Common myeloid progenitor, CD34-positive (primary cell): Measurements from ENCODE around the gene PNRC1. TPM values are rescaled to one million over a fixed set of nuclear protein-coding genes. Genes with fewer than 3 reads are reported as not detected.
"Not testable (repeated sequence)": the region's sequence is repeated elsewhere in the genome, so short reads cannot be mapped to it uniquely, and the experiment has no call there.

Experiments used
- CTCF ChIA-PET: fragments of 350-600 bp; sonication (Branson Sonifier 250); formaldehyde crosslinking; loops from one replicate; lab custom pipeline; 2021; ENCODE audit warnings: antibody characterized with exemption; lab: Charles Lee
- POLR2A ChIA-PET: fragments of 350-600 bp; sonication (Branson Sonifier 250); formaldehyde crosslinking; loops from one replicate; lab custom pipeline; 2021; ENCODE audit warnings: antibody characterized with exemption; lab: Charles Lee
- DNase-seq, 3 donors: peaks; one replicate each; pipeline versions ENCODE4 v3.0.0 to v3.0.0-alpha.2; 2013
- H3K27ac ChIP-seq, 2 experiments: 1 replicate in 1 of 2; 2 replicates in 1 of 2; pipeline ENCODE4 v1.7.0; 2013; ENCODE audit warnings: inconsistent platforms in 2 of 2, low read length in 2 of 2, mild to moderate bottlenecking in 2 of 2, low read depth in 1 of 2, moderate library complexity in 1 of 2; ENCODE audit not compliant: severe bottlenecking in 2 of 2, insufficient read depth in 1 of 2, poor library complexity in 1 of 2
- H3K27me3 ChIP-seq, 5 experiments: replicated peaks in 2 of 5; 1 replicate in 3 of 5; 2 replicates in 2 of 5; pipeline versions ENCODE4 v1.6.1 to v1.7.0; 2013; ENCODE audit warnings: low read length in 4 of 5, mild to moderate bottlenecking in 2 of 5, moderate library complexity in 2 of 5, inconsistent platforms in 1 of 5; ENCODE audit not compliant: insufficient read depth in 5 of 5, control insufficient read depth in 4 of 5
- H3K36me3 ChIP-seq, 4 experiments: 1 replicate in 2 of 4; 2 replicates in 2 of 4; pipeline versions ENCODE4 v1.6.1 to v1.7.0; 2013; ENCODE audit warnings: low read length in 3 of 4, control low read depth in 1 of 4, mild to moderate bottlenecking in 1 of 4; ENCODE audit not compliant: control insufficient read depth in 4 of 4, insufficient read depth in 4 of 4
- H3K4me1 ChIP-seq, 4 experiments: 1 replicate in 3 of 4; 2 replicates in 1 of 4; pipeline versions ENCODE4 v1.6.1 to v1.7.1; 2013; ENCODE audit warnings: low read length in 3 of 4, mild to moderate bottlenecking in 3 of 4, control low read depth in 1 of 4, inconsistent platforms in 1 of 4, moderate library complexity in 1 of 4; ENCODE audit not compliant: control insufficient read depth in 4 of 4, insufficient read depth in 4 of 4; ENCODE audit errors: control extremely low read depth in 1 of 4
- H3K4me3 ChIP-seq, 7 experiments: 1 replicate in 4 of 7; 2 replicates in 3 of 7; pipeline versions ENCODE4 v1.5.1 to v1.7.0; 2013; ENCODE audit warnings: mild to moderate bottlenecking in 7 of 7, low read length in 6 of 7, moderate library complexity in 6 of 7, inconsistent platforms in 2 of 7, low read depth in 2 of 7, control low read depth in 1 of 7; ENCODE audit not compliant: insufficient read depth in 4 of 7, control insufficient read depth in 1 of 7; ENCODE audit errors: extremely low read depth in 1 of 7
- H3K9me3 ChIP-seq, 5 experiments: 1 replicate in 4 of 5; 2 replicates in 1 of 5; pipeline versions ENCODE4 v1.6.1 to v1.7.1; 2013; ENCODE audit warnings: low read length in 4 of 5, mild to moderate bottlenecking in 2 of 5, inconsistent platforms in 1 of 5, low read depth in 1 of 5, moderate library complexity in 1 of 5; ENCODE audit not compliant: control insufficient read depth in 4 of 5, insufficient read depth in 2 of 5; ENCODE audit errors: control extremely low read depth in 1 of 5
- WGBS: methylation state at CpG from one replicate; pipeline ENCODE4 v1.1.5; 2013; ENCODE audit not compliant: insufficient coverage; 5-methylcytosine and 5-hydroxymethylcytosine counted together
- polyA plus RNA-seq: library from polyadenylated mRNA; unstranded; fragments of 120-200 nt; gene quantifications from one replicate; pipeline ENCODE4 v1.2.1, GENCODE V29; 2013

The PNRC1 gene
- 393 TPM for polyA plus RNA-seq

DNA sequence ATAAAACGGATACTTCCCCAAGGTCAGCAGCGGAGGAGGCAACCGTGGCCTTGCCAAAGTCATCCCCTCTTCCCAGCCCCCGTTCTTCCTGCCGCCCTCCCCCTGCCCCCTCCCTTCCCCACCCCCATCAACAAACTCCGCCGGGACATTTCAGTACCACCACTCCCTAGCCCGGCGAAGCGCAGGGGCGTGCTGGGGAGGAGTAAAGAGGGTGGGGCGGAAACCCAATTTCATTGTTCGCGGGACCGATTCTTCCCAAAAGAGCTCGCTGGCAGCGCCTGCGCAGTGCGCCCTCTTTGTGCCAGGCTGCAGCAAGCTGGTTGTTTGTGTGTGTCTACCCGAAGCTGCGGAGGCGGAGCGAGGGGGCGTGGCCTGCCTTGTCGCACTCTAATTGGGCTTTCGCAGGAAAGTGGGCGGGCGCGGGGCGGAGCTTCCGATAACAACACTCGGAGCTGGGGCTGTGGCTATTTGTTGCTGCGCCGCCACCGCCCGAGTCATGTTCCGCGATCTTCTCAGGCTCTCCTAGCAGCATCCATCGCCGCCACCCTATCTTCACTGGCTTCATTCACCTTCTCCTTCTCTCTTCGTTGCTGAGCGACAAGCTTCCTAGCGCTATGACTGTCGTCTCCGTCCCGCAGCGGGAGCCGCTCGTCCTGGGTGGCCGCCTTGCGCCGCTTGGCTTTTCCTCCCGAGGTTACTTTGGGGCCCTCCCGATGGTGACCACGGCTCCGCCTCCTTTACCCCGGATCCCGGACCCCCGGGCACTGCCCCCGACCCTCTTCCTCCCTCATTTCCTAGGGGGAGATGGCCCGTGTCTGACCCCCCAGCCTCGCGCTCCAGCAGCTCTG lies at the start of gene PNRC1:
Gene PNRC1 (plus strand): TSS at position 471 of the 848 bp plus-strand sequence. CDS start 144 bp downstream, at position 615.
- Histone ChIP-seq H3K4me1 (peaks cover 18 to 35% (median 23%) of the 10 kb centered on the region in 4 experiments), H3K36me3 (peaks cover 10 to 28% (median 20%) of the 10 kb centered on the region in 4 experiments), H3K4me3 (peak within 1 kb of the TSS; percentile 87 to 100 (median 98)), H3K9me3 (no peaks in the 10 kb centered on the region), H3K27me3 (no peaks in the 10 kb centered on the region), H3K27ac (peak within 1 kb of the TSS; percentile 99 to 100)
- peak; percentile 99 to 100 (median 99) for DNase-seq
- 0% methylated on average over 38 of the region's 63 CpGs for WGBS
- ChIA-PET CTCF (interaction anchor here (0.8 to 6.2 kb wide), 7 partner anchors 10 to 272 kb away, joined by 3 to 45 read pairs (median 4); partner anchors contain the start of genes RNGTT and UBE2J1), POLR2A (interaction anchor here (0.6 to 1.8 kb wide), 7 partner anchors 13 to 1288 kb away, joined by 3 to 6 read pairs (median 3); partner anchors contain the start of gene SRSF12)

DNA sequence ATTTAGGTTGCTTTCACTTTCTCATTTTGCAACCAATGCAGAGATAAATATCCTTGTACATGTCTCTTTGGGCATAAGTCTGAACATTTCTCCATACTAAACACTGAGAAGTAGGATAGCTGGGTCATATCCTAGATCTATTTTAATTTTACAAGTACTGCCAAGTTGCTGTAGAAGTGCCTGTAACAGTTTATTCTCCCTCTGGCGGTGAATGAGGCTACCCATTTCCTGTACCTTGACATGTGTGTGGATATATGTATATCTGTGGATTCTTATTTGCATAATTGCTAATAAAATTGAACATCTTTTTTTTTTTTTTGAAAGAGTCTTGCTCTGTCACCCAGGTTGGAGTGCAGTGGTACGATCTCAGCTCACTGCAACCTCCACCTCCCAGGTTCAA lies 48.0 kb upstream of the PNRC1 start:
- CTCF ChIA-PET = interaction anchor here (1.1 to 1.8 kb wide), 3 partner anchors 18 to 49 kb away, joined by 3 to 7 read pairs (median 3); no protein-coding TSS in a partner anchor
- H3K36me3 ChIP-seq = no peaks in the 10 kb centered on the region
- POLR2A ChIA-PET = no interaction called here
- H3K4me3 ChIP-seq = no peak overlapping the region
- peaks cover 0 to 13% (median 4%) of the 10 kb centered on the region in 4 experiments for H3K4me1 ChIP-seq
- WGBS = no CpG with 5 or more reads among the region's 2 CpGs
- H3K9me3 ChIP-seq = peaks cover 0 to 6% (median 5%) of the 10 kb centered on the region in 5 experiments
- H3K27ac ChIP-seq = no peak overlapping the region
- peak; percentile 42 to 69 (median 67) for DNase-seq
- no peaks in the 10 kb centered on the region for H3K27me3 ChIP-seq

DNA sequence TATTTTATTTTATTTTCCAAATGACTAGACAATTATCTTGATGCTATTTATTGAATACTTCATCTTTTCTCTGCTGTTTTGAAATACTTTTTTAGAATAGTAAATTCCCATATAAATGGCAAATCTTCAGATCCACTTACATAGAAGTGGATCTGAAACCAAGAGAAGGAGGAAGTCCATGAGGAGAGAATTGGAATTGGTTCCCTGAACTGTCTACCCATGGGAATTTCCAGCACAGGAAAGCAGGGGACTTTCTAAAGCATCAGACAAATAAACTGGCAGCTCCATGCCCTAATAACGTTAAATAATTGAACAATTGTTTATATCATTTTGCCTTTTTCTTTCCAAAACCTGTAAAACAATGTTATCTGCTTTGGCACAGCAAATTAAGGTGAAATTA lies 47.1 kb upstream of the PNRC1 start:
- Histone ChIP-seq H3K27me3 (no peaks in the 10 kb centered on the region), H3K4me3 (no peak overlapping the region), H3K9me3 (peaks cover 0 to 14% (median 8%) of the 10 kb centered on the region in 5 experiments), H3K36me3 (no peaks in the 10 kb centered on the region), H3K27ac (no peak overlapping the region), H3K4me1 (peaks cover 0 to 13% (median 4%) of the 10 kb centered on the region in 4 experiments)
- WGBS = no CpG with 5 or more reads among the region's 1 CpG
- POLR2A ChIA-PET = no interaction called here
- CTCF ChIA-PET = interaction anchor here (0.9 to 1.6 kb wide), 4 partner anchors 17 to 50 kb away, joined by 3 read pairs; no protein-coding TSS in a partner anchor
- no peak for DNase-seq

DNA sequence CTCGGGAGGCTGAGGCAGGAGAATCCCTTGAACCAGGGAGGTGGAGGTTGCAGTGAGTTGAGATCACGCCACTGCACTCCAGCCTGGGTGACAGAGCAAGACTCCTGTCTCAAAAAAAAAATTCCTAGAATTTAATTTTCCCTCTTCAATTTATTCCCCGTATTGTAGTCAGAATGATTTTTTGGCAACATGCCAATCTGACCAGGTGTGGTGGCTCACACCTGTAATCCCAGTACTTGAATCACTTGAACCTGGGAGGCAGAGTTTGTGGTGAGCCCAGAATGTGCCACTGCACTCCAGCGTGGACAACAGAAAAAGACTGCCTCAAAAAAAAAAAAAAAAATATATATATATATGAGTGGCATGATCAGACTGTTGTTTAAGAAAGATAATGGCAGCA lies 46.4 kb upstream of the PNRC1 start:
- WGBS = no CpG with 5 or more reads among the region's 4 CpGs
- CTCF ChIA-PET = interaction anchor here (0.9 to 1.6 kb wide), 2 partner anchors 45 to 50 kb away, joined by 3 read pairs; no protein-coding TSS in a partner anchor
- H3K4me3 ChIP-seq, POLR2A ChIA-PET, H3K36me3 ChIP-seq, DNase-seq, H3K27ac ChIP-seq, H3K27me3 ChIP-seq: not testable (repeated sequence)
- peaks cover 0 to 16% (median 8%) of the 10 kb centered on the region in 5 experiments for H3K9me3 ChIP-seq
- peaks cover 0 to 13% (median 4%) of the 10 kb centered on the region in 4 experiments for H3K4me1 ChIP-seq

DNA sequence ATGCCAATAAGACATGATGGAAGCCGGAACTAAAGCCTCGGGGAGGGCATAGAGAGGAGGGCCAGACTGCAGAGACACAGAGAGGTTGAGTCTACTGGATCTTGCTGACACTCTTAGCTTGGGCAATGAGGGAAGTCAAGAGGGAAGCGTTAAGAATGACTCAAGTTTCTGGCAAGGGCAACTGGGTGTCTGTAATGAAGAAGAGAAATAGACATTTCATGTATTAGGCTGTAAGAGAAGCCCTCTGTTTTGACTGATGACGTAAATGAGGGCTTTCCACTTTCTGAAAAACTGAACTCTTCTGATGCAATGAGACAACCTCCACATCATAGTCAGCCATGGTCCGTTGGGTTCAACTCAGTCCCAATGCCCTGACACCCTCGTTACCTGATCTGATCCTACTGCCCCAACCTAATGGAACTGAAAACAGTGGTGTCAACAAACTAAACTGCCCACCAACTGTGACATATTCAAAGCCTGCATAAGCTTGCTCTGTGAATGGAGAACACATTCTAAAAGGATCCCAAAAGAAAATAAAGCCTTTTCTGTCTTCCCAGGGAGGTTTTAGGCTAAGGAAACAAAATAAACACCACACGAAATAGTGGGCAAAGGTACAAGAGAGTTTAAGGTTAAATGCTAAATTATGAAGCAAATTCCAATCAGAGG lies 45.8 kb upstream of the PNRC1 start:
- ChIA-PET CTCF (interaction anchor here (1.3 to 1.7 kb wide), 3 partner anchors 9 to 44 kb away, joined by 3 to 8 read pairs (median 3); no protein-coding TSS in a partner anchor), POLR2A (no interaction called here)
- Histone ChIP-seq H3K4me1 (peaks cover 0 to 13% (median 4%) of the 10 kb centered on the region in 4 experiments), H3K36me3 (no peaks in the 10 kb centered on the region), H3K4me3 (no peak overlapping the region), H3K9me3 (peaks cover 0 to 16% (median 8%) of the 10 kb centered on the region in 5 experiments), H3K27ac (no peak overlapping the region), H3K27me3 (no peaks in the 10 kb centered on the region)
- DNase-seq = peak in 2 of 3 donors; percentile 46 to 56
- WGBS = 98% methylated on average over 6 of the region's 7 CpGs

DNA sequence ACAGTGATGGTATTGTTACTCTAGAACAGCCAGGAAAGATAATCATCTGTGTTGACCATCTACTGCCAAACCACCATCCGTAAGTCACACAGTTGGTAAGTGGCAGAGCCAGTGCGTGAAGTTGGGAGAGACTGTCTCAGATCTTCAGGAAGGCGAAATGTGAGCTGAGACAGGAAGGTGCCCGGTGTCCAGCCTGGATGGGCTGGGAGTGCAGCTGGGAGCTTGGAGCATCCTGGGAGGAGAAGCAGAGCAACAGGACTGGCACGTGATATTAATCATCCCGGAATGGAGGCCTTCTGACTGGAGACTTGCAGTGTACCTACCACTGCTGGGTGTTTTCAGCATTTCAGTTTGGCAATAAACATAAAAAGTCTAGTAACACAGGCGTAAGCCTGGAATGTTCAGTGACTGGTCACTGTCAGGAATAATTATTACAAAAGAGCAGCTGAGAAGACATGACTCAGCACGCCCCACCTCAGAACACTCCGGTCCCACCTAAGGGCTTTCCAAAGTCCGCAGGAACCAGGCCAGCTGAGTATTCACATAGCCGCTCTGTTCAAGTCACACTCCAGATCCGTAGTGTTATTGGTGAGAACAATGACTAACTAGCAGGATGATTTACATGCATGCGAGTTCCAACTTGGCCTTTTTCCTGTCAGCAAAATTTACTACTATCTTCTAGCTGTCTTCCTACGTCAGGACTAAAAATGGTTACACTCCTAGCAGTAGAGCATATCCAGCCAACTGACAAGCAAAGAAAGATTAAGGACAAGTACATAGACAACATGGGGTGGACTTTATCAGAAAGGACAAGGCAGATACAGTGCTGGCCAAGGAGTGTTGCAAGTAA lies 45.1 kb upstream of the PNRC1 start:
- 91% methylated on average over 13 of the region's 14 CpGs for WGBS
- DNase-seq = peak in 2 of 3 donors; percentile 17 to 31
- Histone ChIP-seq H3K36me3 (no peaks in the 10 kb centered on the region), H3K4me3 (no peak overlapping the region), H3K27me3 (no peaks in the 10 kb centered on the region), H3K9me3 (peaks cover 0 to 16% (median 8%) of the 10 kb centered on the region in 5 experiments), H3K4me1 (peaks cover 0 to 13% (median 4%) of the 10 kb centered on the region in 4 experiments), H3K27ac (peak overlapping the region in 1 of 2 experiments; percentile 18)
- CTCF ChIA-PET = interaction anchor here (1.0 to 1.9 kb wide), 5 partner anchors 10 to 52 kb away, joined by 3 to 8 read pairs (median 3); no protein-coding TSS in a partner anchor
- POLR2A ChIA-PET = interaction anchor here (0.6 kb wide), 1 partner anchor 22 kb away, joined by 3 read pairs; no protein-coding TSS in a partner anchor
